OCI-LY3 (cell line): ENCODE measurements around the gene RPH3AL.

Experiments used
- H2AFZ ChIP-seq: fragments of 200-600, 300-600 bp; shearing (Covaris generic); 2 replicates; pipeline ENCODE4 v1.6.0; 2014; ENCODE audit warnings: antibody characterized with exemption, low read depth, low read length
- H3K27ac ChIP-seq: fragments of 200-600, 300-600 bp; sonication (generic); 2 replicates; pipeline ENCODE4 v1.5.1; 2014; ENCODE audit warnings: mild to moderate bottlenecking, low read length, moderate library complexity, mixed read lengths
- H3K27me3 ChIP-seq: fragments of 200-600, 300-600 bp; sonication (generic); 2 replicates; pipeline ENCODE4 v1.6.1; 2014; ENCODE audit warnings: low read depth, low read length, mixed read lengths
- H3K36me3 ChIP-seq: fragments of 200-600, 300-600 bp; sonication (generic); replicated peaks from 2 replicates; pipeline ENCODE3; 2014; ENCODE audit warnings: low read depth, low read length, mixed read lengths
- H3K4me1 ChIP-seq: fragments of 300-600, 200-600 bp; sonication (generic); 2 replicates; pipeline ENCODE4 v1.6.1; 2014; ENCODE audit warnings: low read length, mixed read lengths
- H3K4me2 ChIP-seq: fragments of 200-600, 300-600 bp; sonication (generic); 2 replicates; pipeline ENCODE4 v1.6.1; 2014; ENCODE audit warnings: low read length, mixed read lengths
- H3K4me3 ChIP-seq: fragments of 300-600, 200-600 bp; sonication (generic); 2 replicates; pipeline ENCODE4 v1.5.1; 2014; ENCODE audit warnings: antibody characterized with exemption, mild to moderate bottlenecking, low read length, moderate library complexity
- H3K79me2 ChIP-seq: fragments of 300-600, 200-600 bp; shearing (Covaris generic); 2 replicates; pipeline ENCODE4 v1.6.1; 2014; ENCODE audit warnings: mild to moderate bottlenecking, low read length, mixed read lengths
- H3K9ac ChIP-seq: fragments of 300-600, 200-600 bp; shearing (Covaris generic); 2 replicates; pipeline ENCODE4 v1.6.0; 2014; ENCODE audit warnings: mild to moderate bottlenecking, low read length, moderate library complexity
- H3K9me3 ChIP-seq: fragments of 200-600, 300-600 bp; shearing (Covaris generic); 2 replicates; pipeline ENCODE4 v1.6.1; 2014; ENCODE audit warnings: low read length, mixed read lengths; ENCODE audit not compliant: insufficient read depth
- H4K20me1 ChIP-seq: fragments of 200-600, 300-600 bp; sonication (generic); 2 replicates; pipeline ENCODE4 v1.6.1; 2016; ENCODE audit warnings: low read length, mixed read lengths; ENCODE audit not compliant: insufficient read depth
- CTCF ChIP-seq: fragments of 200-600, 300-600 bp; sonication (generic); IDR thresholded peaks from 2 replicates; pipeline ENCODE4 v1.5.1; 2014; ENCODE audit warnings: antibody characterized with exemption, low read length, low read depth
- EZH2phosphoT487 ChIP-seq: fragments of 200-600 bp; shearing (Covaris generic); IDR thresholded peaks from 2 replicates; pipeline ENCODE4 v1.6.1; 2018; ENCODE audit warnings: antibody characterized with exemption, mixed run types, low read depth

Gene RPH3AL

GRCh38 chr17:250487-251300 lies 101.9 kb downstream of the RPH3AL start:
- Histone ChIP-seq H2AFZ (no peak overlapping the region), H3K9ac (no peak overlapping the region), H3K9me3 (no peaks in the 10 kb centered on the region), H3K79me2 (no peaks in the 10 kb centered on the region), H3K27ac (no peak overlapping the region), H3K36me3 (no peaks in the 10 kb centered on the region), H3K27me3 (no peaks in the 10 kb centered on the region), H3K4me1 (no peaks in the 10 kb centered on the region), H3K4me3 (no peak overlapping the region), H4K20me1 (no peaks in the 10 kb centered on the region), H3K4me2 (no peak overlapping the region)
- no peak for TF ChIP-seq CTCF
- no peak for TF ChIP-seq EZH2phosphoT487

GRCh38 chr17:249236-249993 lies 103.2 kb downstream of the RPH3AL start:
- TF ChIP-seq CTCF (no peak), EZH2phosphoT487 (no peak)
- Histone ChIP-seq H3K4me1 (no peaks in the 10 kb centered on the region), H3K9ac (no peak overlapping the region), H3K4me2 (no peak overlapping the region), H3K9me3 (no peaks in the 10 kb centered on the region), H3K79me2 (no peaks in the 10 kb centered on the region), H3K27me3 (no peaks in the 10 kb centered on the region), H3K27ac (no peak overlapping the region), H4K20me1 (no peaks in the 10 kb centered on the region), H3K4me3 (no peak overlapping the region), H2AFZ (no peak overlapping the region), H3K36me3 (no peaks in the 10 kb centered on the region)

- H4K20me1 ChIP-seq: no peaks in the 10 kb centered on the region
- no peak overlapping the region for H3K27ac ChIP-seq
- TF ChIP-seq CTCF: no peak
- TF ChIP-seq EZH2phosphoT487: no peak
- no peak overlapping the region for H3K4me2 ChIP-seq
- no peak overlapping the region for H3K4me3 ChIP-seq
- no peaks in the 10 kb centered on the region for H3K27me3 ChIP-seq
- no peak overlapping the region for H3K9ac ChIP-seq
- H3K4me1 ChIP-seq: no peaks in the 10 kb centered on the region
- H3K36me3 ChIP-seq: no peaks in the 10 kb centered on the region
- no peak overlapping the region for H2AFZ ChIP-seq
- H3K9me3 ChIP-seq: no peaks in the 10 kb centered on the region
- H3K79me2 ChIP-seq: no peaks in the 10 kb centered on the region
Measured at GRCh38 chr17:248337-249235, 104.0 kb downstream of the RPH3AL start.

- Histone ChIP-seq H3K4me1 (no peaks in the 10 kb centered on the region), H2AFZ (no peak overlapping the region), H3K79me2 (no peaks in the 10 kb centered on the region), H3K27ac (no peak overlapping the region), H3K9ac (no peak overlapping the region), H3K4me2 (no peak overlapping the region), H4K20me1 (no peaks in the 10 kb centered on the region), H3K4me3 (no peak overlapping the region), H3K36me3 (no peaks in the 10 kb centered on the region), H3K9me3 (no peaks in the 10 kb centered on the region), H3K27me3 (no peaks in the 10 kb centered on the region)
- TF ChIP-seq CTCF (no peak), EZH2phosphoT487 (no peak)
Measured at GRCh38 chr17:247767-248166, 104.8 kb downstream of the RPH3AL start.
